ENCODE results near the gene CDCA4.
"Not testable (repeated sequence)": the region's sequence is repeated elsewhere in the genome, so short reads cannot be mapped to it uniquely, and the experiment has no call there.

Gene CDCA4

GRCh38 chr14:105020815-105021655 is at the start of gene CDCA4:
Gene CDCA4 (minus strand): TSS chr14:105021083. CDS start chr14:105011929, 9,154 bp downstream.
- peak; percentile 96 to 98 for DNase-seq

DNA sequence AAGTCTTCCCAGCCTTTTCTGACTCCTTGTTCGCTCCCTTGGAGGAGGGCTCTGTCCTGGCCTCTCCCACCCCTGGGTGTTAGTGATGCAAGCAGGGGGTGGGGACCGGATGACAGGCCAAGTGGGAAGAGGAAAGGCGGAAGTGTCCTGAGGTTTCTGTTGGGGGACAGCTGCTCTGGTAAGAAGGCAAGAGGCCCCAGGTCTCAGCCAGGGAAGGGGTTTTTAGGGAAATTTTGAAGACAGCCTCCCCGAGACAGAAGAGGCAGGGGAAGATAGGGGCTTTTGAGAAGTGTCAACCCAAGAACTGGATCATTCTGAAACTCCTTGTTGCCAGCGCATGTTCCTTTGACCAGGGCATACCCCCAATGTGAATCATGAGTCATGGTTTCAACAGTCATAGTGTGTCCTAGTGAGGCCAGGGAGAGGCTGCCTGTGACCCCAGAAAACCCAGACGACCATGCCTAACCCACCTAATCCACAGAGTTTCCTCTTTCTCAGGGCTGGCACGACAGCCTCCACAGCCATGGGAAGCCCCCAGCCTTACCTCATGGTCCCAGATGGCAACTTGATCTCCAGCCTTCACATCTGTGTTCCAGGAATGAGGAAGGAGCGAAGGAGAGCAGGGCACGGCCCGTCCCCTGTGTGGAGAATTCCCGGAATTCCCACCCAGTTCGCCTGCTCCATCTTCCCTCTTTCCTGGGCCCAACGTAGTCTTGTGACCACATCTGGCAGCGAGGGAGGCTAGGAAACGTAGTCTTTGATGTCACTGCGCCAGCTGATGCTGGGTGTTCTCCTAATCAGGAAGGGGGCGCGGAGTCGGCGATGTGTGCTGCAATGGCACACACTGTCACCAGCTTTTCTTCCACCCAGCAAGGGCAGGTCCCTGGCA is 49.2 kb upstream of the CDCA4 start:
- no peak for DNase-seq

DNA sequence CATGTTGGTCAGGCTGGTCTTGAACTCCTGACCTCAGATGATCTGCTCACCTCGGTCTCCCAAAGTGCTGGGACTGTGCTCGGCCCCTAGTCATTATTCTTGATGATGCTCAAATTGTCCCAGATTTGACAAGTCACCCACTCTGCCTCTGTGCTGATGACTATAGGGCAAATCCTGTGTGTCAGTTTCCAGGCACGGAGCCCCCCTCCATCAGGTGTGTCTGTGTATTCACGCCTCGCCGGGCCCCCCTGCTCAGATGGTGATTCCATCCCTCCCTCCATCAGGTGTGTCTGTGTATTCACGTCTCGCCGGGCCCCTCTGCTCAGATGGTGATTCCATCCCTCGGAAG is 48.6 kb upstream of the CDCA4 start:
- no peak for DNase-seq

- DNase-seq, result no peak
These were observed 47.9 kb upstream of the CDCA4 start for GRCh38 chr14:105068818-105069217.

GRCh38 chr14:105067969-105068301 is 47.1 kb upstream of the CDCA4 start:
- DNase-seq, result no peak

GRCh38 chr14:105067140-105067968 is 46.5 kb upstream of the CDCA4 start:
- DNase-seq, result no peak

DNA sequence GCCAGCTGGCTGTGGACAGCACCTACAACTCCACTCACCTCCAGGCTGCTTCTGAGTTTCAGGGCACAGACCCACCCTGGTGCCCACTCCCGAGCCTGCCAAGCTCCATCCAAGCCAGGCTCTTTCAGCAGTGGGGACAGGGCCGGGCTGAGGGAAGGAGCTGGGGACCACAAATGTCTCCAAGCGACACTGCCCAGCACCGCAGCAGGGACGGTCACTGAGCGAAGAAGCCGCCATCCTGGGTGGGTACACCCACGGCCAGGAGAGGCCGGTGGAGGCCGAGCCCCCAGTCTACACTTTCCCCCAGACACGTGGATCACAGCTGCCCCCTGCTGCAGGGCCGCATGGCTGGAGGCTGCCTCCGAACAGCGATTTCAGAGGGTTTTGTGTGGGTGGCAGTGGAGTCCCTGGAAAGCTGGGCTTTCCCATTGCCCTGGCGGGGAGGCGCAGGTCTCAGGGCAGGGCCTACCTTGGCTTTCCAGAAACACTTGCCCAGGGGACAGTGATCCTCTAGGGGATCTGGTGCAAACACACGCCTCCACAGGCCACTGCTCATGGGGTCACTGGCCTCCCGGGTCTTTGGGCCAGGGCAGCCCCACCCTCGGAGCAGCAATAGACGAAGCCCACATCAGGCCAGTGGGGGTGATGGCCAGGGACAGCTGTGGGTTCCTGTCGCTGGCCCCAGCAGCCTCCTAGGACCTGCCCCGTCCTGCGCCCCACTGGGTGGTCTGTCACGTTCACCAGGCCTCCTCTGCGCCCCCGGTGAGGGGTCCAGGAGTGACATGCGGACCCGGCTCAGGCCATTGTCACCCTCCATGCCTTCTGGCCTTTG is 45.6 kb upstream of the CDCA4 start:
- no peak for DNase-seq

DNA sequence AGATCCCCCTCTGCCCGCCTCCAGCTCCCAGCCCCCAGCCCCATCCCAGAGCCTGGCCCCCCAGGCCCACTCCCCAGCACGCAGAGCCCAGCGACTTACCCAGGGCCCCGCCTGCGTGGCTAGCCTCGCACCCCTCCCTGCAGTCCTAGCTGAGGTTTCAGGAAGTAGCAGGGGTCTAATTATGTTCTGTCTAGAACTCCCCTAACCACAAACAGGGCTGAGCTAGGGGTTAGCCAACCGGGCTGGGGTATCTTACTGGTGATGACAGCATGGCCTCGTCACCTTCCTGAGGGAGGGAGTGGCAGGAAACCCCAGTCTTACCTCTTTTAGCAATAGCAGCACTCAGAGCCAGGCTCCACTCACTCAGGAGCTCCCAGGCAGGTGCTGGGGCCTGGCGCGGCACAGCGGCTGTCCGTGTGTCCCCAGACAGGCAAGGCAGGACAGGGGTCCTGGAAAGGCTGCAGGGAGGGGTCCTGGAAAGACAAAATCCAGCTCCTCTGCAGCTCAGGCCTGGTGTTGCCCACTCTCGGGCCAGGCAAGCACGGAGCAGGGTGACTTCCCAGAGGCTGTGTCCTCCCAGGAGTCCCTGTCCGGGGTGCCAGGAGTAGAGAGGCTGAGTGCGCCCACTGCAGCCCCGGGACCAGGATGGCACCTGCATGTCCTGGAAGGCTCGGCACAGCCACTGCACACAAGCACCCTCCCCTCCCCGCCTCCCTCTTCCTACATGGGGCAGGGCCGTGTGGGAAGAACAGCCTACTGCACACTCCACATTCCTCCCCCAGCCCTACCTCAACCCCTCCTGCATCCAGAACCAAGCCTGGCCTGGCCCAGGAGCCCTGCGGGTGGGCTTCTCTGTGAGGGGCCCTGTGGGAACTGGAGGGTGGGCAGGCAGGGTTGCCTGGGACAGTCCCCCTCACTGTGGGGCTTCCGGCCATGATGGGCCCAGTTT is 44.7 kb upstream of the CDCA4 start, which contains the start of gene GPR132:
Gene GPR132 (minus strand): TSS at position 151 of the 949 bp plus-strand sequence. CDS start 10,010 bp downstream, outside the sequence.
- no peak for DNase-seq

DNA sequence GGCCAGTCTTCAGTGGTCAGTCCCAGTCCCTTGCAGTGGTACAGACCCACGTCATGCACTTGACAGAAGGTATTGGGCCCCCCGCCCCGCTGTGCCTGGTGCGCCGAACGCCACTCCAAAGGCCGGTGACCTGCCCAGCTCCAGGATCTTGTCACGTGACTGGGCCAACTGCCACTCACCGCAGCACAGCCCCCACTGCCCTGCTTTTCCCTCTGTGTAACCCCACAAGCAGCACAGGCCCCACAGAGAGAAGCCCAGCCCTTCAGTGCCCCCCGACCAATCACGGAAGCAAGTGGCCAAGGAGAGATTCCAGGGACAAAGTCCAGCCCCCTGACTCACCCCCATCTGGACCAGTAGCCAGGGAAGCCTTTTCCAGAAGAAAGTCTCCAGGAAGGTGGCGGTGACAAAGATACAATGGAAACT is 43.8 kb upstream of the CDCA4 start:
- DNase-seq, result no peak

DNA sequence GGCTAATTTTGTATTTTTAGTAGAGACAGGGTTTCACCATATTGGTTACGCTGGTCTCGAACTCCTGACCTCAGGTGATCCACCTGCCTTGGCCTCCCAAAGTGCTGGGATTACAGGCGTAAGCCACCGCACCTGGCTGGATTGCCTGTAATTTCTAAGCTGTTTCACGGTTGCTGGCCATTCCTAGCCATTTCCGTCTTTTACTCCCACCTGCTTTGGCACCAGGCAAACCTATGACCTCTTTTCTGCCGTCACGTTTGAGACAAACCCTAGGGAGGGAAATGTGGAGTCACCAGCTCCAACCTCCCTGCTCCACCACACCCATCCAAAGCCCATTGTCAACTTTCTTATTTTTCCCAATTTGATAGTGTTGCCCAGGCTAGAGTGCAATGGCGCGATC is 43.1 kb upstream of the CDCA4 start:
- no peak for DNase-seq

DNA sequence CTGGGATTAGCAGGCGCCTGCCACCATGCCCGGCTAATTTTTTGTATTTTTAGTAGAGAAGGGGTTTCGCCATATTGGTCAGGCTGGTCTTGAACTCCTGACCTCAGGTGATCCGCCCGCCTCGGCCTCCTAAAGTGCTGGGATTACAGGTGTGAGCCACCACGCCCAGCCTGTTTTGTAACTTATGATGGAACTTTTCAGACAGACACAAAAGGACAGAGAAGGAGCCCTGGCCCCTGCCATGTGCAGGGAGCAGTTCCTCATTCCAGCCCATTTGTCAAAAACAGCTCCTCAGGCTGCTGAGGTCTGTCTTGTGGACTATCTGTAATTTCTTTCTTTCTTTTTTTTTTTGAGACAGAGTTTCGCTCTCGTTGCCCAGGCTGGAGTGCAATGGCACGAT is 42.6 kb upstream of the CDCA4 start:
- DNase-seq, result not testable (repeated sequence)

GRCh38 chr14:105063056-105063455 is 42.2 kb upstream of the CDCA4 start:
- no peak for DNase-seq

- DNase-seq, result no peak
These were observed 41.2 kb upstream of the CDCA4 start for GRCh38 chr14:105062048-105062433.

DNA sequence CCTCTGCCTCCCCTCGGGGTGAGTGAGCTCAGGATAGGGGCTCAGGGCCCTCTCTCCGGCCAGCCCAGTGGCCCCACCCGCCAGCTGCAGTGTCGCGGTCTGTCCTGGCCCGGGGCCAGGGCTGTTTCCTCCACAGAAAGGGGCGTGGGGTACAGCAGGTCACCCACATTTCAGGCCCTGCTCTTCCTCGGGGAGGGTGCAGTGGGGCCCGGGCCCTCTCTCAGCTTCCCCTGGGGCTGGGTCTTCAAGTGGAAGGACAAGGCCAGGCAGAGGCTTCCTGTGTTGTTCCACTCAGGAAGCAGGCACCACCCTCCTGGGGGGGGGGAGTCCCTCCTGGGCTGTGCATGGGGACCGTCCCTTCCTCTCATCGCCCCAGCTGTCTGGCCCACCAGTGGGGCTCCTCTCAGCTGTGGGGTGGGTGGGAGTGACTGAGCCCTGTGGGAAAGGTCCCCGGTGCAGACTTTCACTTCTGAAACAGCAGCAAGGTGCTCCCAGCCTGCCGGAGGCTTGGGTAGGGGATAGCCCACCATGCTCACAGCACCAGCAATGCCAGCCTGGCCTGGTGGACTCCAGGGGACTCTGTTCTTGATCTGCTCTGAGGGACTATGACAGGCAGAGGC is 40.7 kb upstream of the CDCA4 start:
- no peak for DNase-seq

- no peak for DNase-seq
These were observed 40.0 kb upstream of the CDCA4 start for GRCh38 chr14:105060751-105061427.

- DNase-seq, result no peak
These were observed 39.2 kb upstream of the CDCA4 start for GRCh38 chr14:105059925-105060565.

- no peak for DNase-seq
These were observed 38.4 kb upstream of the CDCA4 start for GRCh38 chr14:105059035-105059924.

GRCh38 chr14:105058521-105059034 is 37.7 kb upstream of the CDCA4 start:
- DNase-seq, result no peak
